GM21423 (cell line): ENCODE results near the gene AKAP6.

Experiments
- ATAC-seq: cut with Tn5 transposase; IDR thresholded peaks from one replicate; pipeline ENCODE4 v1.9.1; 2021; ENCODE audit warnings: mild to moderate bottlenecking, moderate library complexity; ENCODE audit not compliant: unreplicated experiment

AKAP6 gene

DNA sequence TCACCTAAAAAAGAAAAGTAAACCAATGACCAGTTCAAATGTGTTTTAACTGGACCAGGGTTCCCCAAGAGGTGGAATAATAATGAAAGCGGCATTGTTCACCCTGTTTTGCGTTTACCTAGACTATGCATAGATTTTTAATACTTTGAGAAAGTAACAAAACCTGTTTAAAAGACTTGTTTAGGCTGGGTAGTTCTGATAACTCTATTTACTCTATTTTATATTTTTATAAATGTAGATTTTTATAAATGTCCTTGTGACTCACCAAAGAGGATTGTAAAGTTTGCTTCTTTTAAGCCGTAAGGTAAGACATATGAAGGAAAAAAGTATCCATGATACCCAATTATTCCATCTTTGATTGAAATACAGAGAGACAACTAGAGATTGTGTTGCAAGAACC, 321.6 kb downstream of the AKAP6 start:
- no peak for ATAC-seq

DNA sequence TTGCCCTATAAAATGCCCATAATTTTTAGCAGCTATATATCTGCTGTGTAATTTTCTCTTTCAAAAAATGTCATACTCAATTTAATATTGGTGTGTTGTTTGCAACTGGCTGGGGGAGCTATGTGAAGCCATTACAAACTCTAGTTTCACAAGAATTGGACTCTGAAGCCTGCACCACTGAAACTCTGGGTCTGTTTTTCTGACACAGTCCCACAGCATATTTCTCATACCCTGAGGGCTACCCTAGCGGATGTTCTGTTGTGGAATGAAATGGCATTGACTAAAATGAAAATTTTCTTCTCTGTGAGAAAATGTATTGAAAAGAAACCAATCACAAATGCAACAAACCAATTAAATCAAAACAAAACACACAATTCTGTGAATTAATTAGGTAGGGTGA, 325.0 kb downstream of the AKAP6 start:
- no peak for ATAC-seq

DNA sequence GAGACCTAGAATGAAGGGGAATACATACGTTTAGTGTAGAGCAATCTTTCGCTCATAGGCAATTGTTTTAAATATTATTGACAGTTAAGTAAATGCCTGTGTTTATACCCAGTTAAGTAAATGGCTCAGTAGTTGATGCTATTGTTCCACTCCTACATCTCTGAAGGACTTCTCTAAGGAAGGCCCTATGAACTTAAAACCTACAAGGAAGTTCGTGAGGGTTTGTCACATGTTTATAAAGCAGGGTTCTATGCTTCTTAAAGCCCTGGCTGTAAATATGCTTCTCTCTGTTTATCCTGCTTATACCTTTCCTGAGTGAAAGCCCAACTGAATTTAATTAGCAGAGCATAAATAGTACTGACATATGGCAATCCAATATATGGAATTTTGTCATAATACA, 327.5 kb downstream of the AKAP6 start:
- ATAC-seq, result no peak

DNA sequence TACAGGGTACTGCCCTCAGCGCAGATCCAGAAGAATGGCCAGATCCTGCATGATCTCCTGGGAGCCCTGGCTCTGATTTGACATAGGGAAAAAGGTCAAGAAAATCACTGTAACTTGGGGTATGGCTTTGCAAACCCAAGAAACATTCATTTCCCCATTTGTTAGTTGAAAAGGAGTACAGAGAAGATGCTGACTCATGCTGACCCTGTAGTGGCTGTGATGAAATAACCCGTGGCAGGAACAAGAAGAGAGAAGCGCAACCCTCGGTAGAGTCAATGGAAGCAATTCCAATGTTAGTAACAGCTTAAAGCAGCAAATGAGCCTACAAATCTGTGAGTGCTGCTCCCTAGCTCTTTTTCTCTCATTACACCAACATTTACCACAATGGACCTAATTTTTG, 328.0 kb downstream of the AKAP6 start:
- peak; percentile 46 for ATAC-seq

DNA sequence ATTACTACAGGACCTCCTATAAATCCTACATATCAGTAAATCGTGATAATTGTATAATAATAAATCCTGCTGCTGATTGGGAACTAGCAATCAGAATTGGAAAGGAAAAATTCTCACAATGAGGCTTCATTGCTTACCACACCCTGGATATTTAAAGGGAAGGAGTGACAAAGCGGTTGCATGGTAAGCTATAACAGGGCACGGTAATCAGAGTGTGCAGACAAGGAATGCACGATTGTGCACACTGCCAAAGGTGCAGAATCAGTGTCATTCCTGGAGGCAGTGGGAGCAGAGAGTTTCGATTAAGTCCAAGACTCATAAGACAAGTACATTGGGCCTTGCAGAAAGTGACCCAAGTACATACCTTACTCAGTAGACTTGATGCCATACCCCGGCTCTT, 332.1 kb downstream of the AKAP6 start:
- no peak for ATAC-seq

DNA sequence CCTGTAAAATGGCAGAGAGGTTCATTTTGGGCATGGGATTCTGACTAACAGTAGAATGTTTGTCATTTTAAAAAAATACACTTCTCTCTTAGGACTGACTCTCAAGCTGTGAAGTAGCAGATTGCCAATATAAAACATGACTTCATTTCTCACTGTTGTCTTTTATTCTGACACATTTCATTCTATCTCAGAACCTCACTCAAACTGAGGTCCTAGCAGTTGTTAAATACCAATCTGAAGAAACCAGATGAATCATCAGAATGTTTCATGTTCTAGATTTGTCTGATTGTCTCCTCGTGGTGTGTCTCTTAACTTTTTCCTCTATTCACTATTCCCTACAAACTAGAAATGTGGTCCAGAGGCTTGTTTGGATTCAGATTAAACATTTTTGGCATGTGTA, 333.1 kb downstream of the AKAP6 start:
- ATAC-seq, result no peak

DNA sequence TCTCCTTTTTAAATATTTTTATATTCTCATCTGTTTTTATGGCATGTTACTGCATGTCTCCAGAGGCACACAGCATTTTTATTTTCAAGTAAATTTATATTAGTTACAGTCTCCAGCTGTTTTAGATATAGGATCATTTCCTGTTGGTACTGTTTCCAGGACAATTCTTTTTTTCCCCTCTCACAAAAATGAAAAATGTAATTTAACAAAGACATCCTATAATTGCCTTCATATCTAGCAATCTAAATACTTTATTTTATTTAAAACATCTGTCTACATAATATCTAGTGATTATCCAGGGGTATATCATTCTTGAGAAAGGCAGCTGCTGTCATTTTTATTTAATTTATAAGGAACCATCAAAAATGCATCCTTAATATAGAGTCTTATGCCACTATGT, 337.2 kb downstream of the AKAP6 start:
- no peak for ATAC-seq

DNA sequence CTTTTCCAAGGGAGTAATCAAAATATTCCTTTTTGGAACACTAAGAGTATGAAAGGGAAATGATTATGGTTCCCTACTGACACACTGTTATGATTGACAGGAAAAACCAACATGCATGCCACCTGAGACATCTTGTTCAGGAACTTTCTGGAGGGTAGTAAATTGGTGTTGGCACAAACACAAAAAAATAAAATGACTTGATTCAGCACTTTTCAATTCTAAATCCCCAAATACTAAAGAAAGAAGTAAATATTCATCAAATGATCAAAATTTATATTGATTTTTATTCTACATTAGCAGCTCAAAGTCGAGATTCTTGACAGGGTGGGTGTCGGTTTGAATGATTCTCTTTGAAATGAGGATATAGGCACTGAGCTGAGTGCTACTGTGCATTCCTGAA, 338.2 kb downstream of the AKAP6 start:
- no peak for ATAC-seq

DNA sequence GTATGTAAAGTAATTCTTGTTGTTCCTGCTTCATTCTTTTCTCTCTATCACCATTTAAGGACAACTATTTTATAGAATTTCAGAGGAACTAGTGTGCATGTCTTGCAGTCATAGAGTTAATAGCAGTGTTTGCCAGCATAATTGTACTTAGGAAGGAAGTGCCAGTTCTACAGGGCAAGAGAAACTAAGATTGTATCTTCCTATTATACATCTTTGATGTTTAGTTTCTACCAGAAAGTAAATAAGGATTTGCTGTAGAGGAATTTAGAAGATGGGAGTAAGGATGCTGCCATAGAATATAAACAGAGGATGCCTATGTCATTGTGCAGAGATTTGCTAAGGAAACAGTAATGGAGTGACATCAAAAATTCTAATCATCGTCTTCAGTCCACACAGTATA, 338.7 kb downstream of the AKAP6 start:
- ATAC-seq, result no peak

DNA sequence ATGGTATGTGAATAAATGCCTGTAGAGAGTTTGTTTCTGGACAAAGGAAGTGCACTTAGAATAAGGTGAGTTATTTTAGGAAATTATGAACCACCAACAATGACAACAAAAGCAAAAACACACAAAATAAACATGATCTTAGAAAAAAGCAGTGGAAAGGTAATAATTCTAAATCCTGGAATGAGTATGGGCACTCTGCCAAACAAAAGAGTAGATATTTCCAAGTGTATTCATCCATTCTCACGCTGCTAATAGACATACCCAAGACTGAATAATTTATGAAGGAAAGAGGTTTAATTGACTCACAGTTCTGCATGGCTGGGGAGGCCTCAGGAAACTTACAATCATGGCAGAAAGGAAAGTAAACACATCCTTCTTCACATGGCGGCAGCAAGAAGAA, 340.3 kb downstream of the AKAP6 start:
- ATAC-seq, result no peak

DNA sequence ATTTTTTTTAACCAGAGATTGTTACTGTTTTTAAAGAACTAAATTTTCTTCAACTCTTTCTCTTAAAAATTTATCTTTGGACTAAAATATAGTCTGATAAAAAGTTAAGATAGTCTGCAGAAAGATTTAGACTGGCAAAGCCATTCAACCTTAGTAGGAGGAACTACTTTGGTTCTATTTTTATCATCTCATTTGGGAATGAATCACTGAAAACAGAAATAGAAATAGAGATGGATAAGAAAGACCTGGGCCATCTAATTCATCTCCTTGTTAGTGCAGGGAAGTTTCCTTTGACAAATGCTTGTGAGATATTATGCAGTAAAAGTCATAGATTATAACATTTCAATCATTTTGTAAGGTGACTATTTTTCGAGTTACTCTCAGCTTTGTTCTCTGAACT, 346.3 kb downstream of the AKAP6 start:
- ATAC-seq, result no peak

DNA sequence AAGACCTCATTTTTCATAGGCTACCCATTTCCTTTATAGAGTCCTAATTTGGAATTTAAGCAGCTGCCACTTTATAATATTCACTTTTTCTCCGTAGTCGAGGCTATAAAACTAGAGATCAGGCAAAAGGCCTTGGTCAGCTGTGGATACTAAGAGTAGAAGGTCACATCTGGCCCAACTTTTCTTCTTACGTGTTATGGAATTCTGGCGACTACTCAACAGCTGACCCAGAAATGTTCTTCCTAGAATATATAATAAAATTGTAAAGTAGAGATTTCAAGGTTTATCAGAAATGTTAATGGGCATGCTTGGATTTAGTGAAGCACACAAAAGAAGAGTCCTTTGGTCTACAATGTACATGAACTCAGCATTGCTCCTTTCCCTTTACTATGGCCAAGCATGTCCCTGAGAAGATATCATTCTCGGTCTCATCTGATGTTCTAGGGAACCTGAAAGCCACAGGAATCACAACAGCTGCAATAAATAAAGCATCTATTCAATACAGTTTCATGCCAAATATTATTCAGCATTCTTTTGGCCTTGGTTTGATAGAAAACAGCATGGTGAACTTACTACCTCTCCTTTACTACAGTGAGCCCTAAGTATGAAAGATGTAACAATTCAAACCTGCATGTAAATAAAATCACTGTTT, 348.2 kb downstream of the AKAP6 start:
- ATAC-seq, result no peak

DNA sequence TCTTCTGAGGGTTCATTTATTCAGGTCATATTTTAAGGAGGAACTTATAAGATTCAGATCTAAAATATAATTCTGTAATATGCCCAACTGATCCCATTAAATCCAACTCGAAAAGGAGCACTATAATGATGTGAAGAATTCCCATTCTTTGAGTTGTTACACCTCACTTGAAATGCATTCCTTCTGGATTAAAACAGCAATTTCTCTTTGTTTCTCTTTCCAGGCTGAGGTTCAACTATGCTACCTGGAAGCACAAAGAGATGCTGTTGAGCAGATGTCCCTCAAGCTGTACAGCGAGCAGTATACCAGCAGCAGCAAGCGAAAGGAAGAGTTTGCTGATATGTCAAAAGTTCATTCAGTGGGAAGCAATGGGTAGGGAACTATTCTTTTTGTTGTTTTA, 349.0 kb downstream of the AKAP6 start:
- ATAC-seq, result no peak

DNA sequence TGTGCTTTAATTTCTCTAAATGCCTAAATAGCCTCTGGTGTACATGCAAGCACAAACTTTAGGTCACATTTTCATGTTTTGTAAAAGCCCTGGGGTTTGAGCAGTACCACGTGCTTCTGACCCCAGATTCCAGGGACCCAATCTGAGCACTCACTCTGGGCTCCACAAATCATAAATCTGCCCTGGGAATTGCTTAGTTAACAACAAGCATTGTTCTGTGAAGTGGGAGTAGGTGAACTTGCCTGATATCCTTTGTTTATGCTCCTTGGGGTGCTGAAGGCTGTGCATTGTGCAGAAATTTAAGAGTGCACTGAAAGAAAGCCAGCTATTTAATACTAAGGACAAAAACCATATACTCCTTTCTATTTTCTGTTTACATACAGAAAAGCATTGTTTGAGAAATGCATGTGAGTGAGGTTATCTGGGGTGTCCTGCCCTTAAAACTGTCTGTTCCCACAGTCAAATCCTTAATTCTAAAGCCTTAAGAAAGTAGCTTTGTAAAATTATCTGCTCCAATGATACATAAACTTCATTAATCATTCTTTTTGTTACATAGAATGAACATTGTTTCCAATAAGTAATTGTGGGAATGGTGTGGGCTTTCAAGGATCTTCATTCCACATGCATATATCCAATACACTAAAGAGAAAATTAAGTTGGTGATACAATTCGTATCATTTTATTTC, 351.0 kb downstream of the AKAP6 start:
- ATAC-seq, result no peak

DNA sequence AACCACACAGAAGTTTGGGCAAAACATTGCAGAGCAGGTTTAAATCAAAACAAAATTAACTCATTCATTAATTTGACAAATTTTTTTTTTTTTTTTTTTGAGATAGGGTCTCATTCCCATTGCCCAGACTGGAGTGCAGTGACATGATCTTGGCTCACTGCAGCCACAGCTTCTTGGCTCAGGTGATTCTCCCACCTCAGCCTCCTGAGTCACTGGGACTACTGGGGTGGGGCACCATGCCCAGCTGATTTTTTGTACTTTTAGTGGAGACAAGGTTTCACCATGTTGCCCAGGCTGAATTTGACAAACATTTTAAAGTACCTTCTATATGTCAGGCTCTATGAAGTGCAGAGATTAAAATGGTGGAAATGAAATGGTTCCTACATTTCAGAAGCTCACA, 352.5 kb downstream of the AKAP6 start:
- no peak for ATAC-seq

DNA sequence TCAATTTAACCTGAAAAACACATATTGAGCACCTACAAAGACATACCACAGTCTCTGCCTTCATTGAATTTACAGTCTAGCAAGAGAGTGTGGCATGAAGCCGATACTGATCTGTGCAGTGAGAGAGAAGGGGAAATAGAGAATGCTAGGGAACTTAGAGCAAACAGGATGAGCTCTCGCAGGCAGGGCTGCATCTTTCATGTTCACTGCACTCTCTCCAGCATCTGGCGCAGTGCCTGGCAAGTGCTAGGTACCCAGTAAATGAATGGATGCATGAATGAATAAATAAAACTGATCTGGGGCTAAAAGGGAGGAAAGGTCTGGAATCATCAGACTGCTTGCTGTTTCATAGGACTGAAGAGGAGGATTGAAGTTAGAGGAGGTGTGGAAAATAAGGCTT, 353.1 kb downstream of the AKAP6 start:
- no peak for ATAC-seq

DNA sequence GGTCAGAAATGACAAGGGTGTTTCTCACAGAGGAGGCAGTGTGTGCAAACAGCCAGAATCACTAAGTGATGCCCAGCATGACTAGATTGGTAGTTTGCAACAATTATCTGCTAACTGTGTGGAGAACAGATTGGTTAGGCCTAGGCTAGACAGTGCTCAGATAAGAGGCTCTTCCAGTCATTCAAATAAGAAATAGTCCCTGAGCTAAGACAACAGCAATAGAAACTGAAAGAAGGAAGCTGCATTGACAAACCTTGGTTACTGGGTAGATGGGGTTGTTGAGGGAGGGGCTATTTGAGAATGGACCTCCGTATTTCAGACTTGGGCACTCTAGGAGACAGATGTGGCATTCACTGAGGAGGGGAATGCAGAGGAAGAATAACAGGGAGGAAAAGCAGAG, 354.6 kb downstream of the AKAP6 start:
- no peak for ATAC-seq

DNA sequence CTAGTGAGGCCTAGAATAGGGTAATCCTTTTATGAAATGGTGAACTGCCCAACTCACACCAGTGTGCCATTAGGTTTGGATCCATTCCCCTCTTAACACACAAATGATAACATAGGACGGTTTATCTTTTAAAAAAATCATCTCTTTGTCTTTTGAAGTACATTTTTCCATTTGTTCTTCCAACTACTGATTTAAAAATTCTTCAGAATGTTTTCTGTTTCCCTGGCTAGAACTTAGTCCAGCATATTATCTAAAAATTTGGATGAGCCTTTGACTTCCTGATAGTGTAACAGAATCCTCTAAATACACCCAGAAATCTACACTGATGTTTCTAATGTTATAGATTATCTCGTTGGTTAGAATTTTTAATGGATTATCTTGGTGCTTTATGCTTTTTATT, 359.8 kb downstream of the AKAP6 start:
- no peak for ATAC-seq

DNA sequence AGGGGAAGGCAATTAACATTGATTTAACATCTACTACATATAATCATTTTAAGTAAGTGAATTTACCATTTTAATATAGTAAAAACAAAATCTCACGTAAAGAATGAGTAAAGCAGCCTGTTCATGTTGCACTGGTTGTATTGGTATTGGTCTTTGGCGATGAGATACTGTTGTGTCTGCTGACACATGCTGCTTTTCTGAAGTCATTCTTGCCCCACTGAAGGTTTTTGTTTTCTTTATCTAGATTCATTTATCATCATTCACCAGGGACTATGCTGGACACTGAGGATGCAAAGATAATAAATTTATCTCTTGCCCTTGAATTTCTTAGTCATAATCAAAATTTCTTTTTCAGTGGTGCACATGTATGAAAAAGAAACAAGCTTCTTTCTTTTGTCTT, 363.3 kb downstream of the AKAP6 start:
- no peak for ATAC-seq

DNA sequence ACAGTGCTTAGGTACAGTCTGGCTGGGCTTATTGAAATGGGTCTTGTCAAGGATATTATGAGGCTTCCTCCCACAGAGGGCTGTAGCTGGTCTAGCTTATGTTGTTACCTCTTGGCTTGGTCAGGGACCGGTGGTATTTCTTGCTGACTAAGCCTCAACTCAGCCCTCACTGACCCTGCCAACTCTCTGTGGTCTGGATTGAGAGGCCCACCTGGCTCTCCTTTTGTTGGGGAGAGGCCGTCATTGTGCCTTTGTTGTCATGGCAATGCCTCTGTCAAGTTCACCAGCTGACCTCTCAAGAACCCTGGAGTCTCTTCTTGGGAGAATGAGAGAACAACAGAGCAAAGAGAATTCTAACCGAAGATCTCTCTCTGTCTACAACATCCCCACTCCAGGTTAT, 364.0 kb downstream of the AKAP6 start:
- ATAC-seq, result no peak

DNA sequence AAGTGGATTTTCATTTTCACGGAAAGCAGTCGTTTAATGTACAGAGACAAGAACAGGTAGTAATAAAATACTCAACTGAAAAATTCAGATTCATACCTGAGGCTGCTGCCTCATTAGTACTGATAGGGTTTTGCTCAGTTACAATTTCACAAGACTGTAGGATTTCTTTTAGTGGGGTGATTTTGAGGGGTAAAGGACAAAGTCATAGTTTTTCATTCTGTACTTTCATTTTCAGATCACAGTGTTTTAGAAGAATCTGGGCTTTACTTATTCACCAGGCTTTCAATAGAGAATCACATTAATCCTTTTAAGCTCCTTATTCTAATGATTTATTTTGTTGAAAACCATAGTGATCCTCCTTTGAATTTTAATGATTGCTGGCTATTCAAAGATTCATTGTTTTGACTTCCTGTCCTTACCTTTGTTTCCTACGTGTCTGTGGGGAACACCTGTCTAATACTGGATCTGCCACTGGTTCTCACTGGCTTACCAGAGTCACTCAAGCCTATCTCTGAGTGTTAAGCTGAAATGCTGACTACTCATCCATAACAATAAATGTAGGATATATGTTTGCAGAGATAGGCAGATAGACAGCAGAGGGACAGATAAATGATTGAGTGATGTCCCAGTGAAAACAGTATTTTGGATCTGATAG, 365.8 kb downstream of the AKAP6 start:
- no peak for ATAC-seq

DNA sequence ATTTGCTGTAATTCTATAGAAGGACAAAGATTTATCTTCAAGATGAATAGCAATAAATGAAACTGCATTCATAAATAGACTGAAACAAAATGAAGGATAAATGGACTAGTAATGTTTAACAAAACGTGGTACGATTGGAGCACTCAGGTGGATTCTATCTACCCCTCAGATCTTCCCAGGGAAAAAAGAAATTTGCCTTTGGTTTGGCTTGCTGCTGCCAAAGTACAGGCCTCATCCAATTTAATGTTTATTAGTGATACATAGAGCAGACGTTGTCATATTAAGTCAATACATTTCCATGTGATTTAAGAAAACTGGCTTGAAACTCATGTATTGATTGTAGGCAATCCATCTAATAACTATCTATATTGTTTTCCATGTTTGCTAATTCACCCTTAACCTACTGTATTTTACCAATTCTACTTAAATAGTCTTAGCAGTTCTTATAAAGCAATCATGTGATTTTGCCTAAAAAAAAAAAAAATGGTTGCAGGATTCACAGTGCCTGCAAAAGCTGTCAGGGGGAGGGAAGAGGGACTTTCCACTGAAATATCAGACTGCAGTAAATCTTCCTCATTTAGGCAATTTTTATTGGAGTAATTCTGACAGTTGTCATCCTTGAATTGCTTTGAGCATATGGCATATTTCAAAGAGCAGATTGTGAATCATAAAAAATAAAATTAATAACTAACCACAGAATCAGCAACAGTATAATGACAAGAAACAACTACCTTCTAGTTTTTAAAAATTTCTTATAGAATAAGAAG, 367.4 kb downstream of the AKAP6 start:
- ATAC-seq, result no peak
